HL-60 (cell line): ENCODE data around the gene LMF1.

ENCODE experiments used
- DNase-seq, 2 experiments: peaks; one replicate each; pipeline ENCODE4 v3.0.0-alpha.2; 2010 to 2020; ENCODE audit warnings: low read depth in 1 of 2, low spot score in 1 of 2
- H3K27ac ChIP-seq: fragments of 250-450 bp; sonication (Bioruptor Pico); replicated peaks from 2 replicates; pipeline ENCODE4 v1.5.1; 2020; ENCODE audit warnings: mild to moderate bottlenecking, moderate library complexity
- H3K27me3 ChIP-seq: fragments of 250-450 bp; sonication (Bioruptor Pico); 2 replicates; pipeline ENCODE4 v1.5.1; 2021; ENCODE audit warnings: mild to moderate bottlenecking, moderate library complexity; ENCODE audit not compliant: insufficient read depth, poor library complexity, severe bottlenecking
- H3K4me3 ChIP-seq: replicated peaks from 2 replicates; pipeline ENCODE4 v1.5.1; 2011; ENCODE audit warnings: mild to moderate bottlenecking, control low read depth, low read length; ENCODE audit not compliant: insufficient read depth
- GABPA ChIP-seq: IDR thresholded peaks from 2 replicates; pipeline ENCODE4 v1.6.1; 2012; ENCODE audit warnings: low read depth
- POLR2AphosphoS5 ChIP-seq: IDR thresholded peaks from 2 replicates; pipeline ENCODE4 v1.6.1; 2012; ENCODE audit warnings: low read depth
- REST ChIP-seq: IDR thresholded peaks from 2 replicates; pipeline ENCODE4 v1.6.1; 2012; ENCODE audit warnings: low read depth; ENCODE audit not compliant: insufficient replicate concordance
- SPI1 ChIP-seq: IDR thresholded peaks from 2 replicates; pipeline ENCODE4 v1.6.1; 2012; ENCODE audit warnings: low read depth, mild to moderate bottlenecking, borderline replicate concordance
- TF ChIP-seq, protein P1 (sequence below): IDR thresholded peaks from one replicate; pipeline ENCODE4 v1.5.1; 2011; ENCODE audit warnings: low read length, control low read depth, inconsistent platforms; ENCODE audit not compliant: insufficient read depth

LMF1 gene

GRCh38 chr16:848510-849253, 122.1 kb downstream of the LMF1 start:
- H3K4me3 ChIP-seq = no peak overlapping the region
- TF ChIP-seq REST (no peak), SPI1 (no peak), GABPA (no peak), POLR2AphosphoS5 (no peak)
- TF ChIP-seq, protein P1, sequence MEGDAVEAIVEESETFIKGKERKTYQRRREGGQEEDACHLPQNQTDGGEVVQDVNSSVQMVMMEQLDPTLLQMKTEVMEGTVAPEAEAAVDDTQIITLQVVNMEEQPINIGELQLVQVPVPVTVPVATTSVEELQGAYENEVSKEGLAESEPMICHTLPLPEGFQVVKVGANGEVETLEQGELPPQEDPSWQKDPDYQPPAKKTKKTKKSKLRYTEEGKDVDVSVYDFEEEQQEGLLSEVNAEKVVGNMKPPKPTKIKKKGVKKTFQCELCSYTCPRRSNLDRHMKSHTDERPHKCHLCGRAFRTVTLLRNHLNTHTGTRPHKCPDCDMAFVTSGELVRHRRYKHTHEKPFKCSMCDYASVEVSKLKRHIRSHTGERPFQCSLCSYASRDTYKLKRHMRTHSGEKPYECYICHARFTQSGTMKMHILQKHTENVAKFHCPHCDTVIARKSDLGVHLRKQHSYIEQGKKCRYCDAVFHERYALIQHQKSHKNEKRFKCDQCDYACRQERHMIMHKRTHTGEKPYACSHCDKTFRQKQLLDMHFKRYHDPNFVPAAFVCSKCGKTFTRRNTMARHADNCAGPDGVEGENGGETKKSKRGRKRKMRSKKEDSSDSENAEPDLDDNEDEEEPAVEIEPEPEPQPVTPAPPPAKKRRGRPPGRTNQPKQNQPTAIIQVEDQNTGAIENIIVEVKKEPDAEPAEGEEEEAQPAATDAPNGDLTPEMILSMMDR = no peak
- no peak overlapping the region for H3K27ac ChIP-seq
- DNase-seq = no peak
- H3K27me3 ChIP-seq = no peaks in the 10 kb centered on the region

DNA sequence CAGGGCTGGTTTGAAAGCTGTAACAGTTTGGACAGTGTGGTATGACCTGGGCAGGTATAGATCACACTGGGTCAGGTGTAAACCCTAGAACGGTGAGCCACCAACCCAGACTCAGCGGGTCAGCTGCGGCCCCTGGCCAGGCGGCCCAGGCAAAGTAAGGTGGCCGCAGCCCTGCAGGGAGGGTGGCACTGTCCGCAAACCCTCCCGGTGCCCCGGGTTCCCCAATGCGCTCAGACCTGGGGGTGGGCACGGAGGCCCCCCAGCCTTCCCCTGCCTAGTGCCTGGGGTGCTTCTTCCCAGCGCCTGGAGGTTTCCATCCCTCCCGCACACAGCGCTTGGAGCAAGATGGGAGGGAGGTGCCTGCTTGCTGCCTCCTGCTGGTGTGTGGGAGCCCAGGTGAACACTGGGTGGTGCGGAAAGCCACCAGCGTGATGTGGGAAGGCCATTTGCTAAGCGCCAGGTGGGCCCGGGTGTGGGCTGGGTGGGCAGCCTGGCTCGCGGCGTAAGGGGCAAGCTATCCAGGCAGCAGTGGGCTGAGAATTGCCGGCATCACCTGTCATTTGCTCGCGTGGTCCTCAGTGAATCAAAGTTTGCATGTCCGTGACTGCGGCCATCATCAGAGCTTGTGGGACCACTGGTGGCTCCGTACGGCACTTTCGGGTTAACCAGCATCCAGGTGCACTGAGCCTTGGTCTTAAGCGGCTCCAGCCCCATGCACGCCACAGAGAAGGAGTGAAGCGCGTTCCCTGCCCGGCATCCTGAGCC, 122.9 kb downstream of the LMF1 start:
- Histone ChIP-seq H3K27me3 (no peaks in the 10 kb centered on the region), H3K27ac (no peak overlapping the region), H3K4me3 (no peak overlapping the region)
- TF ChIP-seq REST (no peak), SPI1 (no peak), GABPA (no peak), POLR2AphosphoS5 (no peak)
- TF ChIP-seq, protein P1 = no peak
- DNase-seq = no peak

DNA sequence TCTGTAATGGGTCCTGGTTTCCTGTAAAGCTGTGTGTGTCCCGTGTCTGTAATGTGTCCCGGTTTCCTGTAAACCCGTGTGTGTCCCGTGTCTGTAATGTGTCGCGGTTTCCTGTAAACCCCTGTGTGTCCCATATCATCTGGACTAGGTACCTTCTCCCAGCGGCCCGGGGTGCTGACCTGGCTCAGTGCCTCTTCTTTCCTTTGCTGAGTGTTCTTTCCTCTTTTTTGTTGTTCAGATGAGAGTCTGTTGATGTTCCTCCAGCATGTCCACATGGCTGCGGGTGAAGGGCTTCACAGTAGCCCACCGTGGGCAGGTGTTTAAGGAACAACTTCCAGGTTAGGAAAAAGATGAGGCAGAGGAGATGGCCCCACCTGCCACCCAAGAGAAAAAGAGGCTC, 123.6 kb downstream of the LMF1 start:
- DNase-seq = no peak
- Histone ChIP-seq H3K4me3 (no peak overlapping the region), H3K27me3 (no peaks in the 10 kb centered on the region), H3K27ac (no peak overlapping the region)
- TF ChIP-seq, protein P1 = no peak
- TF ChIP-seq POLR2AphosphoS5 (no peak), REST (no peak), SPI1 (no peak), GABPA (no peak)
